ENCODE results near the gene DEUP1.

GRCh38 chr11:93295921-93296575, 34.5 kb upstream of the DEUP1 start:
- TF ChIP-seq, protein P1, sequence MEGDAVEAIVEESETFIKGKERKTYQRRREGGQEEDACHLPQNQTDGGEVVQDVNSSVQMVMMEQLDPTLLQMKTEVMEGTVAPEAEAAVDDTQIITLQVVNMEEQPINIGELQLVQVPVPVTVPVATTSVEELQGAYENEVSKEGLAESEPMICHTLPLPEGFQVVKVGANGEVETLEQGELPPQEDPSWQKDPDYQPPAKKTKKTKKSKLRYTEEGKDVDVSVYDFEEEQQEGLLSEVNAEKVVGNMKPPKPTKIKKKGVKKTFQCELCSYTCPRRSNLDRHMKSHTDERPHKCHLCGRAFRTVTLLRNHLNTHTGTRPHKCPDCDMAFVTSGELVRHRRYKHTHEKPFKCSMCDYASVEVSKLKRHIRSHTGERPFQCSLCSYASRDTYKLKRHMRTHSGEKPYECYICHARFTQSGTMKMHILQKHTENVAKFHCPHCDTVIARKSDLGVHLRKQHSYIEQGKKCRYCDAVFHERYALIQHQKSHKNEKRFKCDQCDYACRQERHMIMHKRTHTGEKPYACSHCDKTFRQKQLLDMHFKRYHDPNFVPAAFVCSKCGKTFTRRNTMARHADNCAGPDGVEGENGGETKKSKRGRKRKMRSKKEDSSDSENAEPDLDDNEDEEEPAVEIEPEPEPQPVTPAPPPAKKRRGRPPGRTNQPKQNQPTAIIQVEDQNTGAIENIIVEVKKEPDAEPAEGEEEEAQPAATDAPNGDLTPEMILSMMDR (conservative IDR thresholded peaks at IDR 0.05) = no peak
- no peak for TF ChIP-seq ZFX (IDR thresholded peaks at IDR 0.05)

Data from C4-2B (cell line).